Activated CD4-positive, alpha-beta T cell treated with anti-CD3 and anti-CD28 coated beads for 36 hours (primary cell): ENCODE data around the gene TMC4. TPM values are rescaled to one million over a fixed set of nuclear protein-coding genes. Genes with fewer than 3 reads are reported as not detected.
"Not testable (repeated sequence)": the region's sequence is repeated elsewhere in the genome, so short reads cannot be mapped to it uniquely, and the experiment has no call there.

Experiments
- ATAC-seq: fragments of 200-7000 bp; cut with Tn5 transposase; one replicate; pipeline ENCODE4 v1.10.0; 2021; ENCODE audit warnings: mild to moderate bottlenecking, moderate library complexity
- CTCF ChIA-PET: fragments of 350-600 bp; sonication (Branson Sonifier 250); formaldehyde crosslinking; loops from one replicate; lab custom pipeline; 2021; ENCODE audit warnings: antibody characterized with exemption; lab: Charles Lee
- POLR2A ChIA-PET: fragments of 350-600 bp; sonication (Branson Sonifier 250); formaldehyde crosslinking; loops from one replicate; lab custom pipeline; 2021; ENCODE audit warnings: antibody characterized with exemption, inconsistent platforms; lab: Charles Lee
- DNase-seq: peaks from one replicate; pipeline ENCODE4 v3.0.0-alpha.2; 2020
- H3K27ac Mint-ChIP-seq: one replicate; pipeline ENCODE4 v1.8.0; 2021; ENCODE audit warnings: mixed read lengths
- H3K27me3 Mint-ChIP-seq: one replicate; pipeline ENCODE4 v1.8.0; 2021; ENCODE audit warnings: mixed read lengths
- H3K36me3 Mint-ChIP-seq: one replicate; pipeline ENCODE4 v1.8.0; 2021; ENCODE audit warnings: low read depth, mixed read lengths
- H3K4me1 Mint-ChIP-seq: one replicate; pipeline ENCODE4 v1.8.0; 2021; ENCODE audit warnings: mixed read lengths
- H3K4me3 Mint-ChIP-seq: one replicate; pipeline ENCODE4 v1.8.0; 2021; ENCODE audit warnings: mild to moderate bottlenecking, moderate library complexity, mixed read lengths
- H3K9me3 Mint-ChIP-seq: one replicate; pipeline ENCODE4 v1.8.0; 2021; ENCODE audit warnings: low read depth, mixed read lengths
- intact Hi-C, 2 experiments: fragments of 100-400 bp; cut with DNase I in 1 of 2; cut with micrococcal nuclease in 1 of 2; formaldehyde crosslinking; loops; one replicate each; pipeline versions ENCODE4 v1.14.2 to v1.15.1; 2022 to 2024; cut with DNase I, micrococcal nuclease
- total RNA-seq, 2 experiments: library from RNA; stranded (reverse); gene quantifications; one replicate each; pipeline ENCODE4 v1.2.3, GENCODE V29; 2021

The TMC4 gene, protein sequence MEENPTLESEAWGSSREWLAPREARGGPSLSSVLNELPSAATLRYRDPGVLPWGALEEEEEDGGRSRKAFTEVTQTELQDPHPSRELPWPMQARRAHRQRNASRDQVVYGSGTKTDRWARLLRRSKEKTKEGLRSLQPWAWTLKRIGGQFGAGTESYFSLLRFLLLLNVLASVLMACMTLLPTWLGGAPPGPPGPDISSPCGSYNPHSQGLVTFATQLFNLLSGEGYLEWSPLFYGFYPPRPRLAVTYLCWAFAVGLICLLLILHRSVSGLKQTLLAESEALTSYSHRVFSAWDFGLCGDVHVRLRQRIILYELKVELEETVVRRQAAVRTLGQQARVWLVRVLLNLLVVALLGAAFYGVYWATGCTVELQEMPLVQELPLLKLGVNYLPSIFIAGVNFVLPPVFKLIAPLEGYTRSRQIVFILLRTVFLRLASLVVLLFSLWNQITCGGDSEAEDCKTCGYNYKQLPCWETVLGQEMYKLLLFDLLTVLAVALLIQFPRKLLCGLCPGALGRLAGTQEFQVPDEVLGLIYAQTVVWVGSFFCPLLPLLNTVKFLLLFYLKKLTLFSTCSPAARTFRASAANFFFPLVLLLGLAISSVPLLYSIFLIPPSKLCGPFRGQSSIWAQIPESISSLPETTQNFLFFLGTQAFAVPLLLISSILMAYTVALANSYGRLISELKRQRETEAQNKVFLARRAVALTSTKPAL
- under 1 TPM; 0.39 to 0.55 TPM for total RNA-seq

DNA sequence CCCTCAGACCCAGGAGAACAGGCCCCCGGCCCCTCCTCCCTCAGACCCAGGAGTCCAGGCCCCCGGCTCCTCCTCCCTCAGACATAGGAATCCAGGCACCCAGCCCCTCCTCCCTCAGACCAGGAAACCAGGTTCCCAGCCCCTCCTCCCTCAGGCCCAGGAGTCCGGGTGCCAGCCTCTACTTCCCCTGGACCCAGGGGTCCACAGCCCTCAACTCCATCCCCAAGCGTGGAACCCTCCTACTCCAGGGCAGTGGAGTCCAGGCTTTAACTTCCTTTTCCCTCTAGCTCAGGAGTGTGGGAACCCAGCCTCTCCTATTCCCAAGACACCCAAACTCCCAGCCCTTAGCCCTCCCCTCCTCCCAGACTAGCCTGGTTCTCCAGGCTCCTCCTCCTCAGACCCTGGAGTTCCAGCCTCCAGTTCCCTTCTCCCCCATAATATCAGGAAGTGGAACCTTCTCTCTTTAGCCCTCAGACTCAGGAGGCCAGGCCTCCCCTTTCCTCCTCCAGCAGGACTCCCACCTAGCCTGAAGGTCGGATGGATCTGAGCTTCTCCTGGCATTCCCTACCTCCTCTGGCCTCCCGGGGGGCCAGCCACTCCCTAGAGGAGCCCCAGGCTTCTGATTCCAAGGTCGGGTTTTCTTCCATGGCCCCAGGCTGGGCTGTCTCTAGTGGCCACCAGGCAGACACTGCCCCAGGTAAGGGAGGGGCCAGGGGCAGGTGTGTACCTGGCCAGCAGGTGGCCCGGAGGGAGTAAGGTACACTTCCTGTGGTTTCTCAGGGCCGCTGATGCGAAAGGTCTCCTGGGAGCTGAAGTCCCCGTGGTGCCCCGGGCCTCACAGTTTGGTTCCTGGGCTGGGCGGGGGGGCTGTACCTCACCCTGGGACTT is at the start of gene TMC4:
TSS of gene TMC4 (minus strand) at position 690 of the 888 bp plus-strand sequence. CDS start at position 647, 43 bp downstream.
- Mint-ChIP-seq H3K9me3 (no peaks in the 10 kb centered on the region), H3K27ac (no peak within 1 kb of the TSS), H3K27me3 (no peaks in the 10 kb centered on the region), H3K4me1 (peaks cover 5% of the 10 kb centered on the region), H3K36me3 (peaks cover 8% of the 10 kb centered on the region), H3K4me3 (no peak within 1 kb of the TSS)
- ChIA-PET POLR2A (no interaction called here), CTCF (interaction anchor here (0.6 to 1.4 kb wide), 2 partner anchors 13 to 1896 kb away, joined by 3 read pairs; partner anchors contain the start of gene LENG1)
- ATAC-seq (no peak), DNase-seq (no peak)
- intact Hi-C loops: no loop called here

DNA sequence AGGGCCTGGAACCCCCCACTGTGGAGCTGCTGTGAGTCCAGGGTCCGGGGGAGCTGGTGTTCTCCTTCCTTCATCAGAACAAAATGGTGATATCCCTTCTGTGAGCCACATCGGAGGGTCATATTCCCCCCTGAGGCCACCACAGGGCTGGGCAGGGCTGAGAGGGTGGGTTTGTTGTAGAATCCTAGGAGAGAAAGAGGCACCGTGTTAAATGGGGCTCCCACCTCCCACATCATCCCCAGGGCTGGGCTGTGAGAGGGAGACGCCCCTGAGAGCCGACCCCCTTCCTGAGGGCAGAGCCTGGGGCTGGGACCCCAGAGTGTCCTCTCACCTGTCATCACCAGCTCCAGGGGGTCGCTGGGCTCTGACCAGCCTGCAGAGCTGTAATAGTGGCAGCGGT is 49.0 kb upstream of the TMC4 start:
- H3K27me3 Mint-ChIP-seq, H3K27ac Mint-ChIP-seq, DNase-seq, H3K4me3 Mint-ChIP-seq, H3K4me1 Mint-ChIP-seq, H3K9me3 Mint-ChIP-seq, POLR2A ChIA-PET, ATAC-seq, CTCF ChIA-PET, H3K36me3 Mint-ChIP-seq: not testable (repeated sequence)
- intact Hi-C loops: loop anchor here (2.0 kb wide), 2 partner anchors 17 to 23 kb away; no protein-coding TSS in a partner anchor

DNA sequence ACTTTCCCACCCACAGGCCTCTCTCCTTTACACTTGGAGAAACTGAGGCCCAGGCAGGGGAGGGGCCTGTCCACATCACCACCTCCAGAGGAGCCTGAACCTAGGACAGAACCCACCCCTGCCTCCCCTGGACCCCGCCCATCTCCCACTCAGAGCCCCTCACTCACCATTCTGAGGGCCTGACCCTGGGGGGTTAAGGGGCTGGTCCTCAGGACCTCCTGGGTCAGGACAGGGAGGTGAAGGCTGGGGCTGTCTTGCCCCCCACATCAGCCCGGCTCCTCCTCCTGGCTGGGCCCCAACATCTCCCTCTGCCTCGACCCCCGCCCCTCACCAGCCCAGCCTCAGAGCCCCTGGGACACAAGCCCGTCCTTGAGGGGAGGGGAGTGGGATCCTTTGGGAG is 46.7 kb upstream of the TMC4 start:
- ATAC-seq, H3K4me1 Mint-ChIP-seq: not testable (repeated sequence)

DNA sequence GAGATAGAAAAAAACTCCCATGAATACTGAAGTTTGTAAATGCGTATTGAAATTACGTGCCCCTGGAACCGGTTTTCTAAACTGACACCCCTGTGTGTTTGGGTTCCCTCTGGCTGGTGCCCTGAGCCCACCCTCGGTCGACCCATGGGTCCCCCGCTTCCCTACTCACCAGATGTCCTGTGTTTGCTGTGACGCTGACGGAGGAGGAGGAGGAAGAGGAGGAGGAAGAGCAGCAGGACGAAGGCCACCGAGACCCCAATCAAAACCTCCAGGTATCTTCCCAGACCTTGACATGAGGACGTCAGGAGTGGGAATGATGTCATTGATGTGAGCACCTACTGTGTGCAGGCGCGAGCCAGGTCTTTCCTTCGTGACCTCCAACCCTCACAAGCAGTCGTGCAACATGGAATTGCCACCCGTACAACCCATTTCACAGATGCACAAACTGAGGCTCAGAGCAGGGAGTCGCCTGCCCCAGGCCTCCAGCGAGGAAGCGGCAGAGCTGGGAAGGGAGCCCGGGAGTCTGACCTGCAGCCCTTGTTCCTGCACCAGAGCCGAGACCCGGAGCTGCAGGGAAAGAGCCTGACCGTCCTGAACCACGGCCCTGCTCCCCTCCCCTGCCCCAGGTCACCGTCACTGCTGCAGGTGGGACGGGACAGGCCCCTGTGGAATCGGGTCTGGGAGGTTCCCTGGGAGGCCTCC is 46.2 kb upstream of the TMC4 start:
- H3K27ac Mint-ChIP-seq: no peak overlapping the region
- peaks cover 8% of the 10 kb centered on the region for H3K27me3 Mint-ChIP-seq
- CTCF ChIA-PET: no interaction called here
- no peak overlapping the region for H3K4me3 Mint-ChIP-seq
- H3K36me3 Mint-ChIP-seq: no peaks in the 10 kb centered on the region
- H3K9me3 Mint-ChIP-seq: no peaks in the 10 kb centered on the region
- POLR2A ChIA-PET: no interaction called here
- ATAC-seq (no peak), DNase-seq (no peak)
- no peaks in the 10 kb centered on the region for H3K4me1 Mint-ChIP-seq
- intact Hi-C loops: no loop called here

More for the DNA sequence above, 46.7 kb upstream of the TMC4 start:
- H3K4me3 Mint-ChIP-seq, H3K27me3 Mint-ChIP-seq, POLR2A ChIA-PET, H3K9me3 Mint-ChIP-seq, CTCF ChIA-PET, H3K36me3 Mint-ChIP-seq, DNase-seq, intact Hi-C loops, H3K27ac Mint-ChIP-seq: not testable (repeated sequence)

DNA sequence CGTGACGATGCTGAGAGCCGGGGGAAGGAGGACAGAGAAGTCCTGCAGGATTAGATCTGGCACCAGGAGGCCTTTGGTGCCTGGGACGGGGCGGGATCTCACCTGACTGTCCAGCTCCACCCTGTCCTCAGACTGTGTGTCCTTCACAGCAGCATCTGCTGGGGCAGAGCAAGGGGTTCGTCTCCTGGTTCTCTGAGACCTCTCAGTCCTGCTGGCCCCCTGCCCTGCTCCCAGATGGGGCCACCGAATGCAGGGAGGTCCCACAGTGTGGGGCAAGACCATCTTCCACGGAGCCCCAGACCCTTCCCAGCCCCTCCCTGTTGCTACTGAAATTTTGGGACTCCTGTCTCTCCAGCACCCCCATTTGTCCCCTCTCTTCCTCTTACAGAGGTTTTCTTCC is 45.3 kb upstream of the TMC4 start:
- ATAC-seq (no peak), DNase-seq (no peak)
- H3K27ac Mint-ChIP-seq: no peak overlapping the region
- no peaks in the 10 kb centered on the region for H3K9me3 Mint-ChIP-seq
- POLR2A ChIA-PET: no interaction called here
- intact Hi-C loops: no loop called here
- peaks cover 4% of the 10 kb centered on the region for H3K27me3 Mint-ChIP-seq
- no peaks in the 10 kb centered on the region for H3K36me3 Mint-ChIP-seq
- H3K4me3 Mint-ChIP-seq: no peak overlapping the region
- CTCF ChIA-PET: no interaction called here
- no peaks in the 10 kb centered on the region for H3K4me1 Mint-ChIP-seq

DNA sequence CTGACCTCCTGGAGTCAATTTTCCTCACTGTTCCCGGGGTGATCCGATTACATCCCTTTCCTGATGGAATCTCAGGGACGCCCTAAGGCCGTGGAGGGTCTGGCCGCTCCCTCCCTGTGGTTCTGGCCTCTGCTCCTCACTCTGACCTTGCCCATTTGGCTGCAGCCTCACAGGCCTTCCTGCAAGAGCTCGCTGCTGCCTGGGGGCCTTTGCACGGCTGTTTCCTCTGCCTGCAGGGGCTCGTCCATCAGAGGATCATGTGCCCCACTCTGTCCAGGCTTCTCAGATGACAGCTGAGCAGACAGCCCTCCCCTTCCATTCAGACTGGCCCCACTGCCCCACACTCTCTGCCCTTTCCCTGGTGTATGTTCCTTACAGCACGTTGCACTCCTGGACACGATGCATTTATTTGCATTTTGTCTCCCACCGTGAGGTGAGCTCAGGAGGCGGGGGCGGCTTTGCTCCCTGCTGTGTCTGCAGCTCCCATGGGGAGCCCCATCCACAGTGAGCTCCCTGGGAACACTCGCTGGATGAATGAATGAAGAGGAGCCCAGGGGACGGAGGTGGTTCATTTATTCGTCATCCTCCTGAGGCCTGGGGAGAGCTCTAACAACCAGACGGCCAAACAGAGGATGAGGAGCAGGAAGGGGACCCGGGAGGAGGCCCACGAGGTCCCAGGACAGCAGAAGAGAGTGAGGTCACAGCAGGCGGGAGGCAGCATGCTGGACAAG is 44.7 kb upstream of the TMC4 start:
- POLR2A ChIA-PET, H3K36me3 Mint-ChIP-seq, intact Hi-C loops, H3K4me1 Mint-ChIP-seq, ATAC-seq, H3K27ac Mint-ChIP-seq, H3K27me3 Mint-ChIP-seq, H3K4me3 Mint-ChIP-seq, DNase-seq, H3K9me3 Mint-ChIP-seq, CTCF ChIA-PET: not testable (repeated sequence)

DNA sequence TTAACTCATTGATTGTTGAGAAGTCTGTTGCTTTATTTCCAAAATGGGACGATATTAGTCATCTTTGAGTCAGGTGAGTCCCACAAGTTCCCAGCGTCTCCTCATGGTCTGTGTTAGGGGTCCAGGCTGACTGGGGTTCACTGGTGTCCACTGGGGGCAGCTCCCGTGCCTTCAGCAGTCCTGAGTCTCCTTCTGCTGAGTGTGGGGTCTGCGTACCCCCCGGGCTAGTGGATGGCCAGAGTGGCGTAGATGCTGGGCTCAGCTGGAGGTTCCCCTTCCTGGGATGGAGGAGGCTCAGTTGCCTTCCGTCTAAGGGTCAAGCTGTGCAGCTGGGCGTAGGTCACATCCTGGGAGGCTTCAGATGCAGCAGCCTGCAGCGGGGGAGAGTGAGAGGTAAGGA is 43.9 kb upstream of the TMC4 start:
- H3K36me3 Mint-ChIP-seq: no peaks in the 10 kb centered on the region
- H3K27me3 Mint-ChIP-seq: peaks cover 2% of the 10 kb centered on the region
- H3K4me1 Mint-ChIP-seq: no peaks in the 10 kb centered on the region
- POLR2A ChIA-PET: no interaction called here
- H3K4me3 Mint-ChIP-seq: no peak overlapping the region
- no peak for ATAC-seq
- CTCF ChIA-PET: interaction anchor here (0.7 kb wide), 1 partner anchor 50 kb away, joined by 3 read pairs; no protein-coding TSS in a partner anchor
- intact Hi-C loops: no loop called here
- H3K27ac Mint-ChIP-seq: no peak overlapping the region
- no peaks in the 10 kb centered on the region for H3K9me3 Mint-ChIP-seq
- DNase-seq: no peak

DNA sequence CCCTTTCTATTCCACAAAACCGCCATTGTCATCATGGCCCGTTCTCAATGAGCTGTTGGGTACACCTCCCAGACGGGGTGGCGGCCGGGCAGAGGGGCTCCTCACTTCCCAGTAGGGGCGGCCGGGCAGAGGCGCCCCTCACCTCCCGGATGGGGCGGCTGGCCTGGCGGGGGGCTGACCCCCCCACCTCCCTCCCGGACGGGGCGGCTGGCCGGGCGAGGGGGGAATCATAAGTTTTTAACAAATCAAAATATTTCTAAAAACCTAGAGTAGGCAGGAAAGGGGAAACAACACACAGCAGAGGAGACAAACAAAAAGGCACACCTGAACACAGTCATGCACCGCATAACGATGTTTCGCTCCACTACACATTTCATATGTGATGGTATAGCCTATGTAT is 41.8 kb upstream of the TMC4 start:
- CTCF ChIA-PET: not testable (repeated sequence)
- intact Hi-C loops: loop anchor here in 1 of 2 experiments (5.0 kb wide), 1 partner anchor 33 kb away; no protein-coding TSS in a partner anchor

DNA sequence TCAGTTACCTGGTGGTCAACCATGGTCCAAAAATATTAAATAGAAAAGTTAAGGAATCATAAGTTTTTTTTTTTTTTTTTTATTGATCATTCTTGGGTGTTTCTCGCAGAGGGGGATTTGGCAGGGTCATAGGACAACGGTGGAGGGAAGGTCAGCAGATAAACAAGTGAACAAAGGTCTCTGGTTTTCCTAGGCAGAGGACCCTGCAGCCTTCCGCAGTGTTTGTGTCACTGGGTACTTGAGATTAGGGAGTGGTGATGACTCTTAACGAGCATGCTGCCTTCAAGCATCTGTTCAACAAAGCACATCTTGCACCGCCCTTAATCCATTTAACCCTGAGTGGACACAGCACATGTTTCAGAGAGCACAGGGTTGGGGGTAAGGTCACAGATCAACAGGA is 41.3 kb upstream of the TMC4 start:
- CTCF ChIA-PET, ATAC-seq, H3K9me3 Mint-ChIP-seq, H3K27ac Mint-ChIP-seq, H3K36me3 Mint-ChIP-seq, H3K27me3 Mint-ChIP-seq, H3K4me3 Mint-ChIP-seq, POLR2A ChIA-PET, DNase-seq: not testable (repeated sequence)
- peaks cover 22% of the 10 kb centered on the region for H3K4me1 Mint-ChIP-seq
- intact Hi-C loops: loop anchor here in 1 of 2 experiments (5.0 kb wide), 1 partner anchor 33 kb away; no protein-coding TSS in a partner anchor

More for the DNA sequence above, 41.8 kb upstream of the TMC4 start:
- DNase-seq, H3K9me3 Mint-ChIP-seq, H3K4me3 Mint-ChIP-seq, H3K27me3 Mint-ChIP-seq, ATAC-seq, H3K27ac Mint-ChIP-seq, POLR2A ChIA-PET, H3K36me3 Mint-ChIP-seq: not testable (repeated sequence)
- peaks cover 17% of the 10 kb centered on the region for H3K4me1 Mint-ChIP-seq

DNA sequence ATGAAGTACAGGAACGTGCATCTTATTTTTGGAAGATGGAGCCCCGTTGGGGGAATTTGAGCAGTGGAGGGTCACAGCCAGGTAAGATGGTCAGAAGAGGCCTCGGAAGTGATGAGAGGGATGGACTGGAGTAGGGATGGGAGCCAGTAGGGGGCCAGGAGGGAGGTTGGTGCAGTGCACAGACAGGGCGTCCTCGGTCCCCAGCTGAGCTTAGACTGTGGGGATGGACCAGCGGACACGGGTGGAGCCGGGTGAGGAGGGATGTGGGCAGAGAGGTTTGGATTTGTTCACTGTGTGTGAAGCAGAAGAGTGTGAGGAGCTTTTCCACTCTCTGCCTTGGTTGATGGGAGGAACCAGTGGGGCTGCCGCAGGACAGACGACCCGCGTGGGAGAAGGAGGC is 38.3 kb upstream of the TMC4 start:
- no peak overlapping the region for H3K4me3 Mint-ChIP-seq
- ATAC-seq: no peak
- intact Hi-C loops: loop anchor here in 1 of 2 experiments (5.0 kb wide), 1 partner anchor 36 kb away; no protein-coding TSS in a partner anchor
- H3K9me3 Mint-ChIP-seq: no peaks in the 10 kb centered on the region
- POLR2A ChIA-PET: interaction anchor here (0.6 to 1.6 kb wide), 5 partner anchors 9 to 811 kb away, joined by 3 to 13 read pairs (median 3); partner anchors contain the start of genes CNOT3, MBOAT7 and RPS9
- H3K4me1 Mint-ChIP-seq: peaks cover 52% of the 10 kb centered on the region
- H3K36me3 Mint-ChIP-seq: peaks cover 33% of the 10 kb centered on the region
- CTCF ChIA-PET: interaction anchor here (0.6 to 2.5 kb wide), 6 partner anchors 22 to 237 kb away, joined by 3 to 14 read pairs (median 3); partner anchors contain the start of gene MBOAT7
- DNase-seq: no peak
- peak overlapping the region; percentile 22 for H3K27ac Mint-ChIP-seq
- H3K27me3 Mint-ChIP-seq: no peaks in the 10 kb centered on the region
